ENCODE results near the gene LY6G5C. TPM values are rescaled to one million over a fixed set of nuclear protein-coding genes. Genes with fewer than 3 reads are reported as not detected.
A peak's percentile ranks its signal among the peaks of the same experiment; 100 is the strongest.

LY6G5C gene
- total and polyA plus RNA-seq, 9 of the 15 experiments (the other 6 are each of a cell fraction or from before 2014, with no cell fraction given), result 0.10 to 0.67 (median 0.46) TPM; not detected in 4

DNA sequence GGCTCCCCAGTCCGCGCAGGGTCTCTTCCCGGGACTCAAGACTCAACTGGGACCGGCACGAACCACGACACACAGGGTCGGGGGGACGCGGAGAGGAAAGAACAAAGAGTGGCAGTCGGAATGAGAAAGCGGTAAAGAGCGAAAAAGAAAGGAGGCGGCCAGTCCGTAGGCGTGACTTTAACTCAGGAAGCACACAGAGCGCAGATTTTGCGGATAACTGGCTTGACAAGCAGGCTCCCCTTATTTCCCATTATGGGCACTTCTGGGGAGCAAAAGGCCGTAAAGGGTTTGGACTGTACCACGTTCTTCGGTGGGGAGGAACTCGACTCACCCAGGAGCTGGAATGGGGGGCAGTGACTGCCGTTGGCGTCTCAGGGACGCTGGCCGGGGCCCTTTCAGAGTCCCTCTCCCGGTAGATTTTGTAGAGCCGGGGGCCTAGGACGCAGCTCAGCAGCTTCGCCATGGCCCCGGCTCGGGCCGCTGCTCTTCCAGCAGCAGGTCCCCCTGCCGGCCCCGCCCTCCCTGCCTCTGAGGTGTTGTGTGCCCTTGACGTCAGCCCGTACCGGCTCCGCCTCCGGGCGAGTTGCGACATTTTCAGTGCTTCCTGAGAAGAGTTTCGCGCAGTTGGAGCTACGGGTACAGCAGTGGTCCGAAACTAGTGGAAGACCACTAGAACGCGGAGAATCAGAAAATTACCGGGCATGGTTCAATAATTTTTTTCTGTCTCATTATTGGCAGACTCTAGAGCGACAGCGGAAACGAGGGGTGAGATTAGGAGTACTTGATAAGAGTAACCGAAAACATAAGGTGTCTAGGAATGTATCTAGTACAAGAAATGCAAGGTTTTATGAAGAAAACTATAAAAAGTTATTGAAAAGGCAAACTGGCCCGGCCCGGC, 22.2 kb upstream of the LY6G5C start, which contains the start of gene ABHD16A (continued):
- TF ChIP-seq, protein P1, sequence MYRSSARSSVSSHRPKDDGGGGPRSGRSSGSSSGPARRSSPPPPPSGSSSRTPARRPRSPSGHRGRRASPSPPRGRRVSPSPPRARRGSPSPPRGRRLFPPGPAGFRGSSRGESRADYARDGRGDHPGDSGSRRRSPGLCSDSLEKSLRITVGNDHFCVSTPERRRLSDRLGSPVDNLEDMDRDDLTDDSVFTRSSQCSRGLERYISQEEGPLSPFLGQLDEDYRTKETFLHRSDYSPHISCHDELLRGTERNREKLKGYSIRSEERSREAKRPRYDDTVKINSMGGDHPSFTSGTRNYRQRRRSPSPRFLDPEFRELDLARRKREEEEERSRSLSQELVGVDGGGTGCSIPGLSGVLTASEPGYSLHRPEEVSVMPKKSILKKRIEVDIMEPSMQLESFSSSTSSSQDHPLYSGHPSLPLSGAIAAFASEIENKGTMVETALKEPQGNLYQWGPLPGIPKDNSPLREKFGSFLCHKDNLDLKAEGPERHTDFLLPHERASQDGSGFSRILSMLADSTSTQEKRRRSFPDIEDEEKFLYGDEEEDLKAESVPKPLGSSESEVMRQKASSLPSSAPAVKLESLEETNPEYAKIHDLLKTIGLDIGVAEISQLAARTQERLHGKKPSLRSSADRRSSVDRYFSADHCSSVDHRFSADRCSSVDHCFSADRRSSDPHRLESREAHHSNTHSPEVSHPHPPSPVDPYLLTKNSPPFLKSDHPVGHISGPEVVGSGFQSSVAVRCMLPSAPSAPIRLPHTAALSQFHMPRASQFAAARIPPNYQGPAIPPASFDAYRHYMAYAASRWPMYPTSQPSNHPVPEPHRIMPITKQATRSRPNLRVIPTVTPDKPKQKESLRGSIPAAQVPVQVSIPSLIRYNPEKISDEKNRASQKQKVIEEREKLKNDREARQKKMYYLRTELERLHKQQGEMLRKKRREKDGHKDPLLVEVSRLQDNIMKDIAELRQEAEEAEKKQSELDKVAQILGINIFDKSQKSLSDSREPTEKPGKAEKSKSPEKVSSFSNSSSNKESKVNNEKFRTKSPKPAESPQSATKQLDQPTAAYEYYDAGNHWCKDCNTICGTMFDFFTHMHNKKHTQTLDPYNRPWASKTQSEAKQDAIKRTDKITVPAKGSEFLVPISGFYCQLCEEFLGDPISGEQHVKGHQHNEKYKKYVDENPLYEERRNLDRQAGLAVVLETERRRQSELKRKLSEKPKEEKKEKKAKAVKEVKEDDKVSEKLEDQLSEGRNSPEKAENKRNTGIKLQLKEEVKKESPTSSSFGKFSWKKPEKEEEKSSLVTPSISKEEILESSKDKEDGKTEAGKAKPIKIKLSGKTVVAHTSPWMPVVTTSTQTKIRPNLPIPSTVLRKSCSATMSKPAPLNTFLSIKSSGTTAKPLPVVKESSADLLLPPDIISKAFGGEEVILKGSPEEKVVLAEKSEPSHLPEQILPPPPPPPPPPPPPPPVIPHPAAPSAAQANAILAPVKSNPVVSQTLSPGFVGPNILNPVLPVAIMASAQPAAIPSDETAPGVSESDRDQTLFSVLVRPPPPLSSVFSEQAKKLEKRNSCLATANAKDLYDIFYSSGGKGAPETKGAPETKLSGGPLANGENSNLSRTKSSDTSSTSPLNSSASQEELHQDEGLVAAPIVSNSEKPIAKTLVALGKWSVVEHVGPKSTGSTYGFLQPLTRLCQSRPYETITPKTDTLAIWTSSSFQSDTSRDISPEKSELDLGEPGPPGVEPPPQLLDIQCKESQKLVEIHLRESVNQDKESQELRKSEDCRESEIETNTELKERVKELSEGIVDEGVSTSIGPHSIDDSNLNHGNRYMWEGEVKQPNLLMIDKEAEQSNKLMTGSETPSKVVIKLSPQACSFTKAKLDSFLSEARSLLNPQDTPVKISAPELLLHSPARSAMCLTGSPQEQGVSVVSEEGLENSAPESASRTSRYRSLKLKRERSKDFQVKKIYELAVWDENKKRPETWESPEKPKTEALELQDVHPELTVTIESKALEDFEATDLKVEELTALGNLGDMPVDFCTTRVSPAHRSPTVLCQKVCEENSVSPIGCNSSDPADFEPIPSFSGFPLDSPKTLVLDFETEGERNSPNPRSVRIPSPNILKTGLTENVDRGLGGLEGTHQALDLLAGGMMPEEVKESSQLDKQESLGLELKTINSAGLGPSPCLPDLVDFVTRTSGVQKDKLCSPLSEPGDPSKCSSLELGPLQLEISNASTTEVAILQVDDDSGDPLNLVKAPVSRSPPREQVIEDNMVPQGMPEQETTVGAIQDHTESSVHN (IDR thresholded peaks at IDR 0.05; ENCODE audit: borderline replicate concordance in 1 of 2, low read depth in 1 of 2), result peak in 1 of 2 experiments; percentile 45; a peak in 1 of 4 replicates
- TF ChIP-seq MEIS2 (IDR thresholded peaks at IDR 0.05; ENCODE audit: partially characterized antibody), result peak; percentile 49
- TF ChIP-seq, protein P2, sequence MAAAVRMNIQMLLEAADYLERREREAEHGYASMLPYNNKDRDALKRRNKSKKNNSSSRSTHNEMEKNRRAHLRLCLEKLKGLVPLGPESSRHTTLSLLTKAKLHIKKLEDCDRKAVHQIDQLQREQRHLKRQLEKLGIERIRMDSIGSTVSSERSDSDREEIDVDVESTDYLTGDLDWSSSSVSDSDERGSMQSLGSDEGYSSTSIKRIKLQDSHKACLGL (CRISPR knock-in tag; IDR thresholded peaks at IDR 0.05; ENCODE audit: borderline replicate concordance, poor library complexity, severe bottlenecking), result no peak
- TF ChIP-seq ZNF639 (CRISPR knock-in tag; conservative IDR thresholded peaks at IDR 0.05 in 1 of 2, IDR thresholded peaks at IDR 0.05 in 1 of 2), result peak in 1 of 2 experiments; percentile 75; a peak in 2 of 4 replicates
- peak; percentile 81 for TF ChIP-seq GABPB1 (CRISPR knock-in tag; IDR thresholded peaks at IDR 0.05)
- TF ChIP-seq, protein P3, sequence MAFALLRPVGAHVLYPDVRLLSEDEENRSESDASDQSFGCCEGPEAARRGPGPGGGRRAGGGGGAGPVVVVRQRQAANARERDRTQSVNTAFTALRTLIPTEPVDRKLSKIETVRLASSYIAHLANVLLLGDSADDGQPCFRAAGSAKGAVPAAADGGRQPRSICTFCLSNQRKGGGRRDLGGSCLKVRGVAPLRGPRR (CRISPR knock-in tag; IDR thresholded peaks at IDR 0.05), result no peak
- no peak; the same call in 1 of the 2 replicates for TF ChIP-seq GTF2F1 (IDR thresholded peaks at IDR 0.05; ENCODE audit: low read depth, low read length)
- no peak for TF ChIP-seq HNRNPUL1 (IDR thresholded peaks at IDR 0.05; ENCODE audit: low read length)
- TF ChIP-seq, protein P4, sequence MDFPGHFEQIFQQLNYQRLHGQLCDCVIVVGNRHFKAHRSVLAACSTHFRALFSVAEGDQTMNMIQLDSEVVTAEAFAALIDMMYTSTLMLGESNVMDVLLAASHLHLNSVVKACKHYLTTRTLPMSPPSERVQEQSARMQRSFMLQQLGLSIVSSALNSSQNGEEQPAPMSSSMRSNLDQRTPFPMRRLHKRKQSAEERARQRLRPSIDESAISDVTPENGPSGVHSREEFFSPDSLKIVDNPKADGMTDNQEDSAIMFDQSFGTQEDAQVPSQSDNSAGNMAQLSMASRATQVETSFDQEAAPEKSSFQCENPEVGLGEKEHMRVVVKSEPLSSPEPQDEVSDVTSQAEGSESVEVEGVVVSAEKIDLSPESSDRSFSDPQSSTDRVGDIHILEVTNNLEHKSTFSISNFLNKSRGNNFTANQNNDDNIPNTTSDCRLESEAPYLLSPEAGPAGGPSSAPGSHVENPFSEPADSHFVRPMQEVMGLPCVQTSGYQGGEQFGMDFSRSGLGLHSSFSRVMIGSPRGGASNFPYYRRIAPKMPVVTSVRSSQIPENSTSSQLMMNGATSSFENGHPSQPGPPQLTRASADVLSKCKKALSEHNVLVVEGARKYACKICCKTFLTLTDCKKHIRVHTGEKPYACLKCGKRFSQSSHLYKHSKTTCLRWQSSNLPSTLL (IDR thresholded peaks at IDR 0.05), result no peak
- peak; percentile 60 for TF ChIP-seq KAT7 (CRISPR knock-in tag; IDR thresholded peaks at IDR 0.05; ENCODE audit: borderline replicate concordance)
- peak in 1 of 2 experiments; percentile 25; a peak in 3 of 4 replicates for TF ChIP-seq ARNT (IDR thresholded peaks at IDR 0.05)
- no peak for TF ChIP-seq TFAM (CRISPR knock-in tag; conservative IDR thresholded peaks at IDR 0.05)
